ENCODE measurements around the gene SLC12A3.

The SLC12A3 gene

DNA sequence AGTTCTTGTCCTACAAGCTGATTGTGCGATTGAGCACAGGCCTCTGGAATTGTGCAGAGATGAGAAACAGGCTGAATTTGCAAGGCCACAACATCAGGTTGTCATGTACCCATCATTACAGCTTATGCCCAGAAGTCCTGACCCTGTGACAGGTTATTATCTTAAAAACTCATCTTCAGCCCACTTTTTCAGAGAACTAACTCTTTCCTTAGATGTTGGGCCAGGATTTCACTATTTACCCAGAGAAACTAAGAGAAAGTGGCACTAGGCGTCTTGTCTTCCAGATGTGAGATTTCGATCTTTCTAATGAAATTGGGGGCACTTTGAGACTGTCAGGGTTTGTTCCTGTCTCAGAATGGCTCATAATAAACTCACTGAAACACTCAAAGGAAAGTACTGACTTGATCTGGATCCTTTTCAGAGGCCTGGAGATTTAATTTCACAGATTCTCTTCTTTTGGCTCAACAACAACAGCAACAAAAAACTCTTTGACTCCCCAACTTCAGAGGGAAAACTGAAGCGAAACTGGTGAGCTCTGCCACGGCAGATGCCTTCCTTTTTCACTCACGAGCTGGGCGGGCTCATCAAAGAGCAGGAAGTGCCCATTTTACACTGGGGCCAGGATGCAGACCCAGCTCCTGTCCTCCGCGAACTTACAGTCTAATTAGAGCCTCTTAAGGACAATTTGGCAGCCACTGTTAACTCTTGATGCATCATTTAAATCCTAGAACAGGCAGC lies 17.7 kb upstream of the SLC12A3 start:
- DNase-seq (ENCODE audit: low read depth): no peak
- TF ChIP-seq, protein P1, sequence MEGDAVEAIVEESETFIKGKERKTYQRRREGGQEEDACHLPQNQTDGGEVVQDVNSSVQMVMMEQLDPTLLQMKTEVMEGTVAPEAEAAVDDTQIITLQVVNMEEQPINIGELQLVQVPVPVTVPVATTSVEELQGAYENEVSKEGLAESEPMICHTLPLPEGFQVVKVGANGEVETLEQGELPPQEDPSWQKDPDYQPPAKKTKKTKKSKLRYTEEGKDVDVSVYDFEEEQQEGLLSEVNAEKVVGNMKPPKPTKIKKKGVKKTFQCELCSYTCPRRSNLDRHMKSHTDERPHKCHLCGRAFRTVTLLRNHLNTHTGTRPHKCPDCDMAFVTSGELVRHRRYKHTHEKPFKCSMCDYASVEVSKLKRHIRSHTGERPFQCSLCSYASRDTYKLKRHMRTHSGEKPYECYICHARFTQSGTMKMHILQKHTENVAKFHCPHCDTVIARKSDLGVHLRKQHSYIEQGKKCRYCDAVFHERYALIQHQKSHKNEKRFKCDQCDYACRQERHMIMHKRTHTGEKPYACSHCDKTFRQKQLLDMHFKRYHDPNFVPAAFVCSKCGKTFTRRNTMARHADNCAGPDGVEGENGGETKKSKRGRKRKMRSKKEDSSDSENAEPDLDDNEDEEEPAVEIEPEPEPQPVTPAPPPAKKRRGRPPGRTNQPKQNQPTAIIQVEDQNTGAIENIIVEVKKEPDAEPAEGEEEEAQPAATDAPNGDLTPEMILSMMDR (conservative IDR thresholded peaks at IDR 0.05; ENCODE audit: low read depth, low read length): no peak
- H3K4me3 ChIP-seq (ENCODE audit: low read depth, low read length): no peak overlapping the region

DNA sequence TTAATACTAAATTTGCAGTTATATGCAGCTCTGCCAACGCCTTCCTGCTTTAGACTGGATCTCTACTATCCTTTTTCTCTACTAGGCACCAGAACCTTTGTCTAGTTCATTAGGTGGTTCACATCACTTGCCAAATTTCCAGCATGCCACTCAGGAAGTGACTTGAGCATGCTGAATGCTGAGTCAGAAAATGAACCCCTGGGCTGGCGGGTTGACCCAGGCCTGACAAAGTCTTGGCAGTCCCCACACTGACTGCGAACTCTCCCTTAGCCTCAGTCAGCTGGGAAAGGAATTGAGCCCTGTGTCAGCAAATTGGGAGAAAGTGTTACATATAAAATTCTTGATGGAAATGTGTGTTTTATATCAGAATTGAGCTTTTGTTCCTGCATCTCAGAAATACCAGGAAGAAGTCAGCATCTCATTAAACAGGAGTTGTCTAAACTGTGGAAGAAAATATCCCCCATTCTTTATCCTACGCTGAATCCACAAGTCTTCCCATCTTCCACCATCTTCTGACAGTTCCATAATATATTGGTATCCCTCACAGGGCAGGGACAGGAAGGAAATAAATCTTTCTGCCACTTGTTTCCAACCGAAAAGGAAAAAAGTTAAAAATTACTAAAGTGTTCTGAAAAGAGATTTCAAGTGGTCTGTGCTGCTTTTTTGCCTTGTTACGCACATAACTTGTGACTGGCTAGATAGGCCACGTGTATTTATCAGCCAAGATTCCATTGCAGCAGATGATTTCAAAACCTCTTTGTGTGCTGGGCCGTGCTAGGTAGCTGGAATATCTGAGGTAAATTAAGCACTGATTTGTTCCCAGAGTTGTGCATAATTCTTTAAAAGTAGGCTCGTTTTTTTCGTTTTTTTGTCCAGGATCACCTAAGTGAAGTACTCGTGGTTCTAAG lies 16.7 kb upstream of the SLC12A3 start:
- DNase-seq (ENCODE audit: low read depth): peak; percentile 79
- TF ChIP-seq, protein P1 (conservative IDR thresholded peaks at IDR 0.05; ENCODE audit: low read depth, low read length): no peak
- no peak overlapping the region for H3K4me3 ChIP-seq (ENCODE audit: low read depth, low read length)

DNA sequence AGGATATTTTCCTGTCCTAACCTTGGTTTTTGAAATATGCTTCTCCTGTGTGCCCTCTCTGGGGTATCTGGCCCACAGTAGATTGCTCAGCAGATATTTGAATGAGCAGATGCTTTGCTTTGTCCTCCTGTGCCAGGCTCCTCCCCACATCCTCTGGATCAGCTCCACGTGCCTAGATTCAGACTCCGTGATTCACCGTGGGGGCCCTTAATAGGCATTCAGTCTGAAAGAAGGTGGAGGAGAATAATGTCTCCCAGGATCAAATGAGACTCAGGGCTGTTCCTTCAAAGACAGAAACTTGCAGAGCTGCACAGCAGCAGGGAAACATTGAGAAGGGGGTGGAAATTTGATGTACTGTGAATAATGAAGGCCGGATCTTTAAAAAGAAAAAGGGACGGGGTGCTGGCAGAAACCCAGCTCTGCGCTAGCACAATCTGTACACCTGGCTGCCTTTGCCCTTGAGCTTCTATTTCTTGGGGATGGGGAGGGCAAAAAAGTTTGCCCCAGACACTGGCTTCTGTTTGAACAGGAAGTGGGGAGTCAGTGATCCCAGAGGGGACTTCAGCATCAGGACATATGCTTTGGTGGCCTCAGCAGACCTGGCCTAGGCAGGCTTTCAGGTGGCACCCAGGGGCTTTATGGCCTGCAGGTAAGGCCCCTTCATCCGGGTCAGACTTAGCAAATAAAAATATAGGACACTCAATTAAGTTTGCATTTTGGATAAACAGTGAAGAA lies 15.9 kb upstream of the SLC12A3 start:
- peak; percentile 90 for DNase-seq (ENCODE audit: low read depth)
- H3K4me3 ChIP-seq (ENCODE audit: low read depth, low read length): no peak overlapping the region
- TF ChIP-seq, protein P1 (conservative IDR thresholded peaks at IDR 0.05; ENCODE audit: low read depth, low read length): no peak

DNA sequence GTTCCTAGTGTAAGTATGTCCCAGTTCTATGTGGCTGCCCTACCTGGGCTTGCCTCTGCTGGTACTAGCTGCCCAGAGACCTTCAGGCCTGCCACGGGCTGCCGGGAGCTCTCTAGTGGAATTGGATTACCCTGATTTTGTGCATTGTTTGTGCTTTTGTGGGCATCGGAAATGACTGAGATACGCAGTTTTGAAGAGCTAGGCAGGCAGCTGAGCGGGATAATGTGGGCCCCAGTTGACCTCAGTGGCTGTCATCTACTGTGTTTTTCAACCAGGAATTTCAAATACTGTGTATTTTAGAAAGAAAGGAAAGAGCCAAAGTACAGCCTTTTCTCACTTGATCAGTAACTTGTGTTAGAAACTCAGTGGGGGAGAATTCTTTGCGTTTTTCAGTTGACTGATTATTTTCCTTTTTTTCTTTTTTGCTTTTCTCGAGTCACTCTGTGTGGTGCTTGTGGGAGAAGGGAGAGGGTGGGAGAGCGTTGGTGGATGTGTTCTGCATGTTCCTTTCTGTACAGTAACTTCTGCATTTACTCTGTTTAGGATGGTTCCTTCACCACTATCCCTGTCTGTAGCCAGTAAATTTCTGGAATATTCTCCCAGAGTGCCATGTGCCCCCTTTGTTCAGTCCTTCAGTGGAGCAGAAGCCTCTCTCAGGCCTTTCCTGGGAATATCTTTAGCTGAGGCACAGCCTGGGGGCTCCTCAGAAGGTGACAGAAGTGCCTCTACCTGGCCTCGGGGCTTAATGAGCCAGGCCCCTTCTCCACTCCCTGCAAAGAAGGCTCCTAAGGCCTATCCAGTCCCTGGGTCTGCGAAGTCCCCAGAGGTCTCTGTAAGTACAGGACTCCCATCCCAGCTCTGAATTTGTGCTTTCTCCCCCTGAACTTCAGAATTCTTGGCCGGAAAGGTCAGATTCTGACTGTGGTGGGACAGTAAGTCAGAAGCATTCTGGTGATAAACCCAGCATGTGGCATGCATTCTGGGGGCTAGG lies 15.0 kb upstream of the SLC12A3 start:
- DNase-seq (ENCODE audit: low read depth): peak; percentile 90
- H3K4me3 ChIP-seq (ENCODE audit: low read depth, low read length): no peak overlapping the region
- TF ChIP-seq, protein P1 (conservative IDR thresholded peaks at IDR 0.05; ENCODE audit: low read depth, low read length): no peak

DNA sequence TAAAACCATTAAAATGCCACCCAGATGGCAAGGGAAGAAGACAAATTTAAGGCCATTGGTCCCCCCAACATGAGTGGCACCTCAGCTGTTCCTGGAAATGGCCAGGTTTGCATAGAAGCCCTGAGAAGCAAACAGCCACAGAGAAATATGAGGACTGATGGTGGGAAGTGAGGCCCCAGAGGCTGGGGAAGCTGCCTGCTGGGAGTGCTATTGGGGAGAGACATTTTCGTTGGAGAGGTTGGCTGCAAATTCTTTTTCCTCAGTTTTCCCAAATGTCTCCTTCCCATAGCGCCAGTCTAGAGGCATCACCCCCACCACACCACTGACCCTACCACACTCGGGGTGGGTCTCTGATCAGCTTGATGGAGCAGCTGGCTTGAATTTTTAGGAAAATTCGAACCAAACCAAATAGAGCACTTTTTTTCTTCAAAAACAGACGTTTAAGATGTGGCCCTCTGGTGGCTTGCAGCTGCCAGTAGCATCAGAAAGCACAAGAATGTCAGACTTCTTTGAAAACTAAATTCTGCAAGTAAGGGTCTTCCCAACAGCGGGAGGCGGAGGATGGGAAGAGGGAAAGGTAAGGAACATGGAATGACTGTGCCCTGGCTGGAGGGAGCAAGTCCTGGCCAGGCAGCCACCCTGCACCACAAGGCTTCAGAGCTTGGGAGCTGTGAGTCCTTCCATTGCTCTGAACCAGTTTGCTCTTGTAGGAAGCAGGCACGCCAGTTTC lies 13.2 kb upstream of the SLC12A3 start:
- peak; percentile 77 for DNase-seq (ENCODE audit: low read depth)
- H3K4me3 ChIP-seq (ENCODE audit: low read depth, low read length): no peak overlapping the region
- TF ChIP-seq, protein P1 (conservative IDR thresholded peaks at IDR 0.05; ENCODE audit: low read depth, low read length): peak; percentile 85
